ENCODE results near the gene SYT17.

The SYT17 gene

DNA sequence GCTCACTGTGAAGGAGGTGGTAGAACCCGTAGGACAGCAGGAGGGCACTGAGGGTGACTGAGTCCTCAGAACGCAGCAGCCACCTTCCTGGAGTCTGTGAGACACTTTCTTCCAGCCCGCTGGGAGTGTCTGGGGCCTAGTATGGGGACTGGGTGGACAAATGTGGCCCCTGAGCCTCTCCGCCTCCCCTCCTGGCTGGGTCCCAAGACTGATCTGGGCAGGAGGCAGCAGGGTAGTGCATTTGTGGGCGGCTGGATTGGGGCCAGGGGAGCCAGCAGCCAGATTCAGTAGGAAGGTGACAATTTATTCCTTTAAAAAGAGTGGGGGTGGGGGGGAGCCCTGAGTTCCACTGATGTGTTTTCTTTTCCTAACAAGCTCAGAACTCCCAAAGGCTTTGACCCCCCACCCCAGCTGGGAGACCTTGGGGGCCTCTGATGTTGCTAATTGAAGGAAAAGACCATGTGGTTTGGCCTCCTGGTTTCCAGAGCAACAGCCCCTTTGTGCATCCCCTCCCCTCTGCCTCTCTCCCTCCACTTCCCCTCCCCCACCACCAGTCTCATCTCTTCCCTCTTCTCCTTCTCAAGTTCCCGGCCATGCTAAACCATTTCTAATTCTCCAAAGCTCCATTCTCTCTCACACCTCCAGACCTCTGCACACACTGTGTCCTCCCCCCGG lies 121.9 kb downstream of the SYT17 start:
- TF ChIP-seq, protein P1, sequence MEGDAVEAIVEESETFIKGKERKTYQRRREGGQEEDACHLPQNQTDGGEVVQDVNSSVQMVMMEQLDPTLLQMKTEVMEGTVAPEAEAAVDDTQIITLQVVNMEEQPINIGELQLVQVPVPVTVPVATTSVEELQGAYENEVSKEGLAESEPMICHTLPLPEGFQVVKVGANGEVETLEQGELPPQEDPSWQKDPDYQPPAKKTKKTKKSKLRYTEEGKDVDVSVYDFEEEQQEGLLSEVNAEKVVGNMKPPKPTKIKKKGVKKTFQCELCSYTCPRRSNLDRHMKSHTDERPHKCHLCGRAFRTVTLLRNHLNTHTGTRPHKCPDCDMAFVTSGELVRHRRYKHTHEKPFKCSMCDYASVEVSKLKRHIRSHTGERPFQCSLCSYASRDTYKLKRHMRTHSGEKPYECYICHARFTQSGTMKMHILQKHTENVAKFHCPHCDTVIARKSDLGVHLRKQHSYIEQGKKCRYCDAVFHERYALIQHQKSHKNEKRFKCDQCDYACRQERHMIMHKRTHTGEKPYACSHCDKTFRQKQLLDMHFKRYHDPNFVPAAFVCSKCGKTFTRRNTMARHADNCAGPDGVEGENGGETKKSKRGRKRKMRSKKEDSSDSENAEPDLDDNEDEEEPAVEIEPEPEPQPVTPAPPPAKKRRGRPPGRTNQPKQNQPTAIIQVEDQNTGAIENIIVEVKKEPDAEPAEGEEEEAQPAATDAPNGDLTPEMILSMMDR (conservative IDR thresholded peaks at IDR 0.05): no peak
- no peak for TF ChIP-seq ZFX (IDR thresholded peaks at IDR 0.05)
- H3K27ac ChIP-seq: no peak overlapping the region

DNA sequence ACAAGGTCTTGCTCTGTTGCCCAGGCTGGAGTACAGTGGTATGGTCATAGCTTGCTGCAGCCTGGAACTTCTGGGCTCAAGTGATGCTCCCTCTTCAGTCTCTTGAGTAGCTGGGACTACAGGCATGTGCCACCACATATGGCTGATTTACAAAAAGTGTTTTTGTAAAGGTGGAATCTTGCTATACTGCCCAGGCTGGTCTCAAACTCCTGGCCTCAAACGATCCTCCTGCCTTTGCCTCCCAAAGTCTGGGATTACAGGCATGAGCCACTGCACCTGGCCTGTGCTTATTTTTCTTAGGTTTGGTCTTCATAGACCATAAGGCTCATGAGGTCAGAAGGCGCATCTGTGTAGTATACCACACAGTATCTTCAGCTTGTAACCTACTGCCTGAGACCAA lies 122.8 kb downstream of the SYT17 start:
- H3K27ac ChIP-seq: no peak overlapping the region

DNA sequence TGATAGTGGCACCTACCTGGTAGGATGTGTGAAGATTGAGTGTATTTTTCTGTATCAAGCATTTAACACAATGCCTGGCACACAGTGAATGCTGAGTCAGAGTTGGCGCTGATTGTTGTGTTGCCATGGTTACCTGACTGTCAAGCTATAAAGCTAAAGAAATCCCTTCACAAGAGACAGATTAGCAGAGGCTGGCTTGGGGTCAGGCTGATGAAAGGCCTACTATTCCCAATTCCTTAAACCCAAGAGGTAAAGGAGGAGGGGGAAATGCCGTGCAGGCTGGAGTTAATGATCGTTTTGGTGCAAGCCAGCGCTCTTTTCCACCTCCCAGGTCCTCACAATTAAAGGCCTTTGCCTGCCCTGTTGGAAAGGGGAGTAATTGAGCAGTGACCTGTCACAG lies 123.4 kb downstream of the SYT17 start:
- TF ChIP-seq, protein P1 (conservative IDR thresholded peaks at IDR 0.05): no peak
- no peak for TF ChIP-seq ZFX (IDR thresholded peaks at IDR 0.05)
- H3K27ac ChIP-seq: no peak overlapping the region

More for the DNA sequence above, 122.8 kb downstream of the SYT17 start:
- TF ChIP-seq ZFX (IDR thresholded peaks at IDR 0.05): no peak
- TF ChIP-seq, protein P1 (conservative IDR thresholded peaks at IDR 0.05): no peak

DNA sequence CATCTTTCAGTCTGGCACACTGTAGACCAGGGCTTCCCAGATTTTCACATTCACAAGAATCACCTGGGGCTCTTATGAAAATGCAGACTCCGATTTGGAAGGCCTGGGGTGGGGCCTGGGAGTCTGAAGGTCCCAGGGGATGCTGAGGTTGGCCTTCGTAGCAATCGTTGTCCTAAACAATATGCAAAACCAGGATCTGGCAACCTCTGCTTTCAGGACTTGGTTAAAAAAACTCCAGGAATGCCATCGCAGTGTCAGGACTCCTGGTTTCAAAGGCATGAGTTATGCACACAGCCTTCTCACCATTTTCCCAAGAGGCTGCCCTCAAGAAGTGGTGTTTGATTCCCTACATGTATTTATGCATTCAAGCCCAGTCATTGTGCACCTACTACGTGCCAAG lies 124.1 kb downstream of the SYT17 start:
- H3K27ac ChIP-seq: no peak overlapping the region
- TF ChIP-seq, protein P1 (conservative IDR thresholded peaks at IDR 0.05): no peak
- no peak for TF ChIP-seq ZFX (IDR thresholded peaks at IDR 0.05)

- no peak overlapping the region for H3K27ac ChIP-seq
- TF ChIP-seq ZFX (IDR thresholded peaks at IDR 0.05): no peak
- TF ChIP-seq, protein P1 (conservative IDR thresholded peaks at IDR 0.05): no peak
Observed at GRCh38 chr16:19294156-19294649, 126.2 kb downstream of the SYT17 start.

- no peak for TF ChIP-seq ZFX (IDR thresholded peaks at IDR 0.05)
- TF ChIP-seq, protein P1 (conservative IDR thresholded peaks at IDR 0.05): no peak
Observed at GRCh38 chr16:19295393-19295792, 127.4 kb downstream of the SYT17 start.

GRCh38 chr16:19297454-19297853 lies 129.4 kb downstream of the SYT17 start:
- TF ChIP-seq ZFX (IDR thresholded peaks at IDR 0.05): no peak
- TF ChIP-seq, protein P1 (conservative IDR thresholded peaks at IDR 0.05): no peak
- no peak overlapping the region for H3K27ac ChIP-seq

More at GRCh38 chr16:19295393-19295792, 127.4 kb downstream of the SYT17 start:
- no peak overlapping the region for H3K27ac ChIP-seq

Data from C4-2B (cell line).